Trophoblast cell (in vitro differentiated cells and primary cell): ENCODE data around the gene DEPDC4.
"Not testable (repeated sequence)": the region's sequence is repeated elsewhere in the genome, so short reads cannot be mapped to it uniquely, and the experiment has no call there.

Experiments
- DNase-seq, 2 donors: peaks; one replicate each; pipeline ENCODE4 v3.0.0-alpha.2; 2016
- H2AFZ ChIP-seq: 2 replicates; pipeline ENCODE4 v1.6.1; 2013; ENCODE audit warnings: low read length, moderate library complexity, mild to moderate bottlenecking; ENCODE audit not compliant: insufficient read depth, poor library complexity
- H2AK5ac ChIP-seq: 2 replicates; pipeline ENCODE4 v1.6.1; 2013; ENCODE audit warnings: mild to moderate bottlenecking, low read length
- H2BK120ac ChIP-seq: 2 replicates; pipeline ENCODE4 v1.6.1; 2013; ENCODE audit warnings: low read length, mild to moderate bottlenecking, moderate library complexity; ENCODE audit not compliant: insufficient read depth, poor library complexity
- H2BK12ac ChIP-seq: 2 replicates; pipeline ENCODE4 v1.6.1; 2013; ENCODE audit warnings: mild to moderate bottlenecking, low read length, moderate library complexity
- H2BK5ac ChIP-seq: 2 replicates; pipeline ENCODE4 v1.6.1; 2013; ENCODE audit warnings: low read length, low read depth, moderate library complexity, mild to moderate bottlenecking; ENCODE audit not compliant: poor library complexity
- H3K14ac ChIP-seq: 2 replicates; pipeline ENCODE4 v1.6.1; 2013; ENCODE audit warnings: mild to moderate bottlenecking, low read length
- H3K18ac ChIP-seq: 2 replicates; pipeline ENCODE4 v1.6.1; 2013; ENCODE audit warnings: mild to moderate bottlenecking, low read length
- H3K23ac ChIP-seq: 2 replicates; pipeline ENCODE4 v1.6.1; 2013; ENCODE audit warnings: low read length
- H3K27ac ChIP-seq: 2 replicates; pipeline ENCODE4 v1.5.1; 2013; ENCODE audit warnings: low read depth, mild to moderate bottlenecking, inconsistent platforms, low read length, moderate library complexity
- H3K27me3 ChIP-seq: 2 replicates; pipeline ENCODE4 v1.6.1; 2013; ENCODE audit warnings: inconsistent platforms, mild to moderate bottlenecking, low read length, moderate library complexity; ENCODE audit not compliant: insufficient read depth
- H3K36me3 ChIP-seq, 2 experiments: 1 replicate in 1 of 2; 2 replicates in 1 of 2; pipeline ENCODE4 v1.6.1; 2013; ENCODE audit warnings: low read length in 2 of 2, mild to moderate bottlenecking in 2 of 2, moderate library complexity in 1 of 2; ENCODE audit not compliant: insufficient read depth in 2 of 2, control insufficient read depth in 1 of 2
- H3K4ac ChIP-seq: 2 replicates; pipeline ENCODE4 v1.6.1; 2013; ENCODE audit warnings: low read depth, mild to moderate bottlenecking, low read length, moderate library complexity
- H3K4me1 ChIP-seq, 2 experiments: 1 replicate in 1 of 2; 2 replicates in 1 of 2; pipeline ENCODE4 v1.6.1; 2013; ENCODE audit warnings: low read length in 2 of 2, mild to moderate bottlenecking in 2 of 2, moderate library complexity in 1 of 2; ENCODE audit not compliant: insufficient read depth in 2 of 2, control insufficient read depth in 1 of 2
- H3K4me2 ChIP-seq: 2 replicates; pipeline ENCODE4 v1.6.1; 2013; ENCODE audit warnings: inconsistent platforms, mild to moderate bottlenecking, low read length, moderate library complexity
- H3K4me3 ChIP-seq: 2 replicates; pipeline ENCODE4 v1.5.1; 2013; ENCODE audit warnings: mild to moderate bottlenecking, low read depth, low read length, inconsistent platforms
- H3K79me1 ChIP-seq: one replicate; pipeline ENCODE4 v1.6.1; 2013; ENCODE audit warnings: low read length
- H3K79me2 ChIP-seq: 2 replicates; pipeline ENCODE4 v1.6.1; 2013; ENCODE audit warnings: low read length, mild to moderate bottlenecking; ENCODE audit not compliant: control insufficient read depth, insufficient read depth, poor library complexity
- H3K9ac ChIP-seq: 2 replicates; pipeline ENCODE4 v1.6.1; 2013; ENCODE audit warnings: mild to moderate bottlenecking, low read length
- H3K9me3 ChIP-seq: 2 replicates; pipeline ENCODE4 v1.6.1; 2013; ENCODE audit warnings: low read depth, mild to moderate bottlenecking, control low read depth, inconsistent platforms, low read length; ENCODE audit not compliant: insufficient read depth
- H4K12ac ChIP-seq: 2 replicates; pipeline ENCODE4 v1.6.1; 2013; ENCODE audit warnings: low read depth, mild to moderate bottlenecking, low read length, moderate library complexity
- H4K8ac ChIP-seq: 2 replicates; pipeline ENCODE4 v1.6.1; 2013; ENCODE audit warnings: low read depth, mild to moderate bottlenecking, low read length, moderate library complexity
- H4K91ac ChIP-seq: one replicate; pipeline ENCODE4 v1.6.1; 2013; ENCODE audit warnings: low read depth, mild to moderate bottlenecking, low read length, moderate library complexity
- WGBS: extraction: QIAGEN DNeasy Blood & Tissue Kit; methylation state at CpG from one replicate; pipeline ENCODE4 v1.1.7; 2013; ENCODE audit warnings: missing lambda C conversion rate; ENCODE audit not compliant: insufficient read length, insufficient coverage; ENCODE audit errors: extremely low coverage; 5-methylcytosine and 5-hydroxymethylcytosine counted together

The DEPDC4 gene

GRCh38 chr12:100234166-100234565 is 32.7 kb downstream of the DEPDC4 start:
- Histone ChIP-seq H3K36me3 (no peaks in the 10 kb centered on the region), H3K4me2 (peak overlapping the region; percentile 53), H2AFZ (no peak overlapping the region), H3K4me3 (no peak overlapping the region), H3K18ac (no peak overlapping the region), H4K12ac (no peak overlapping the region), H4K91ac (no peak overlapping the region), H3K23ac (no peak overlapping the region), H3K9ac (no peak overlapping the region), H3K79me2 (no peaks in the 10 kb centered on the region), H3K27ac (peak overlapping the region; percentile 27), H3K14ac (no peak overlapping the region), H3K4ac (no peak overlapping the region), H2BK12ac (no peak overlapping the region), H2BK120ac (no peak overlapping the region), H3K27me3 (no peaks in the 10 kb centered on the region), H2BK5ac (no peak overlapping the region), H2AK5ac (no peak overlapping the region), H3K4me1 (peaks cover 10 to 13% of the 10 kb centered on the region in 2 experiments), H3K79me1 (peaks cover 13% of the 10 kb centered on the region), H4K8ac (no peak overlapping the region), H3K9me3 (no peaks in the 10 kb centered on the region)
- peak; percentile 66 to 91 for DNase-seq
- no CpG with 5 or more reads among the region's 3 CpGs for WGBS

GRCh38 chr12:100231873-100232272 is 35.0 kb downstream of the DEPDC4 start:
- DNase-seq = peak; percentile 56 to 80
- not testable (repeated sequence) for H3K27ac ChIP-seq, H3K9me3 ChIP-seq, H2AFZ ChIP-seq, H3K14ac ChIP-seq, H3K4me3 ChIP-seq, H2BK12ac ChIP-seq, H3K4me2 ChIP-seq, H4K12ac ChIP-seq, H3K27me3 ChIP-seq, H3K36me3 ChIP-seq, H3K9ac ChIP-seq, H2AK5ac ChIP-seq, H4K91ac ChIP-seq, H3K4ac ChIP-seq, H4K8ac ChIP-seq, H3K18ac ChIP-seq, H3K79me2 ChIP-seq, H2BK5ac ChIP-seq, H3K23ac ChIP-seq, H2BK120ac ChIP-seq
- peaks cover 13% of the 10 kb centered on the region for H3K79me1 ChIP-seq
- WGBS = no CpG with 5 or more reads among the region's 3 CpGs
- H3K4me1 ChIP-seq = peaks cover 10 to 13% of the 10 kb centered on the region in 2 experiments

- WGBS = no CpG with 5 or more reads among the region's 4 CpGs
- Histone ChIP-seq H3K4me3 (no peak overlapping the region), H4K8ac (peak overlapping the region; percentile 17)
Measured at GRCh38 chr12:100229876-100230275, 37.0 kb downstream of the DEPDC4 start.

GRCh38 chr12:100229036-100229635 is 37.7 kb downstream of the DEPDC4 start:
- Histone ChIP-seq H3K27ac (peak overlapping the region; percentile 69), H3K4me1 (peaks cover 10 to 13% of the 10 kb centered on the region in 2 experiments), H2BK5ac (peak overlapping the region; percentile 91), H3K9ac (no peak overlapping the region), H3K9me3 (no peaks in the 10 kb centered on the region), H2AK5ac (no peak overlapping the region), H4K8ac (peak overlapping the region; percentile 35), H3K4me3 (no peak overlapping the region), H3K27me3 (no peaks in the 10 kb centered on the region), H3K18ac (peak overlapping the region; percentile 54), H4K91ac (peak overlapping the region; percentile 43), H3K23ac (no peak overlapping the region), H3K79me1 (peaks cover 13% of the 10 kb centered on the region), H4K12ac (peak overlapping the region; percentile 69), H2AFZ (no peak overlapping the region), H3K14ac (no peak overlapping the region), H3K4me2 (no peak overlapping the region), H2BK12ac (peak overlapping the region; percentile 44), H3K4ac (peak overlapping the region; percentile 33), H3K36me3 (peaks cover 3 to 4% of the 10 kb centered on the region in 2 experiments), H3K79me2 (no peaks in the 10 kb centered on the region), H2BK120ac (no peak overlapping the region)
- peak; percentile 43 to 73 for DNase-seq
- WGBS = no CpG with 5 or more reads among the region's 5 CpGs

More at GRCh38 chr12:100229876-100230275, 37.0 kb downstream of the DEPDC4 start:
- no peak overlapping the region for H3K9ac ChIP-seq
- H3K36me3 ChIP-seq = peaks cover 3 to 4% of the 10 kb centered on the region in 2 experiments
- no peak overlapping the region for H2AFZ ChIP-seq
- H3K14ac ChIP-seq = no peak overlapping the region
- H3K9me3 ChIP-seq = no peaks in the 10 kb centered on the region
- H3K4me1 ChIP-seq = peaks cover 10 to 13% of the 10 kb centered on the region in 2 experiments
- H4K12ac ChIP-seq = no peak overlapping the region
- peak overlapping the region; percentile 88 for H3K27ac ChIP-seq
- no peak overlapping the region for H3K4ac ChIP-seq
- H3K79me1 ChIP-seq = peaks cover 13% of the 10 kb centered on the region
- H3K79me2 ChIP-seq = no peaks in the 10 kb centered on the region
- H3K18ac ChIP-seq = no peak overlapping the region
- no peak overlapping the region for H2BK120ac ChIP-seq
- H2BK5ac ChIP-seq = peak overlapping the region; percentile 91
- H4K91ac ChIP-seq = peak overlapping the region; percentile 15
- no peak overlapping the region for H3K23ac ChIP-seq
- H3K4me2 ChIP-seq = no peak overlapping the region
- peak; percentile 88 to 100 for DNase-seq
- no peaks in the 10 kb centered on the region for H3K27me3 ChIP-seq
- no peak overlapping the region for H2AK5ac ChIP-seq
- no peak overlapping the region for H2BK12ac ChIP-seq
